PC-9 (cell line): ENCODE results near the gene ADAMTS16. TPM values are rescaled to one million over a fixed set of nuclear protein-coding genes. Genes with fewer than 3 reads are reported as not detected.

Experiments
- BruUV-seq: library from RNA; stranded (reverse); fragments of 400-500 nt; replicated peaks from 2 replicates; lab custom pipeline; 2021; lab: Mats Ljungman, UMichigan
- CTCF ChIA-PET: fragments of 300-600 bp; sonication (Branson Sonifier 250); formaldehyde crosslinking; loops from one replicate; lab custom pipeline; 2022; ENCODE audit warnings: antibody characterized with exemption; lab: Charles Lee
- POLR2A ChIA-PET: fragments of 300-600 bp; sonication (Branson Sonifier 250); formaldehyde crosslinking; loops from one replicate; lab custom pipeline; 2022; ENCODE audit warnings: antibody characterized with exemption; ENCODE audit not compliant: unreplicated experiment; lab: Charles Lee
- DNase-seq, 2 experiments: peaks; one replicate each; pipeline versions ENCODE4 v3.0.0 to v3.0.0-alpha.2; 2015 to 2022; ENCODE audit warnings: mixed read lengths in 1 of 2
- H2AFZ ChIP-seq: fragments of 200-600 bp; sonication (generic); 2 replicates; pipeline ENCODE4 v1.8.1; 2017; ENCODE audit warnings: antibody characterized with exemption
- H3F3A ChIP-seq: fragments of 200-600 bp; sonication (generic); 2 replicates; pipeline ENCODE4 v1.8.1; 2017; ENCODE audit warnings: antibody characterized with exemption, mild to moderate bottlenecking, low read depth; ENCODE audit not compliant: insufficient read depth
- H3K27ac ChIP-seq: fragments of 200-600 bp; sonication (generic); 2 replicates; pipeline ENCODE4 v1.6.1; 2016; ENCODE audit warnings: mixed run types
- H3K27me3 ChIP-seq: fragments of 200-600 bp; sonication (generic); 2 replicates; pipeline ENCODE4 v1.6.1; 2016; ENCODE audit warnings: low read depth, mixed run types; ENCODE audit not compliant: insufficient read depth
- H3K36me3 ChIP-seq: fragments of 200-600 bp; sonication (generic); 2 replicates; pipeline ENCODE4 v1.6.1; 2016; ENCODE audit warnings: low read depth, mixed run types
- H3K4me1 ChIP-seq: fragments of 200-600 bp; sonication (generic); replicated peaks from 2 replicates; pipeline ENCODE4 v1.6.1; 2016; ENCODE audit warnings: mixed run types; ENCODE audit not compliant: insufficient read depth
- H3K4me2 ChIP-seq: fragments of 200-600 bp; sonication (generic); 2 replicates; pipeline ENCODE4 v1.6.1; 2017; ENCODE audit warnings: mixed run types
- H3K4me3 ChIP-seq: fragments of 200-600 bp; sonication (generic); 2 replicates; pipeline ENCODE4 v1.6.1; 2016; ENCODE audit warnings: mixed run types
- H3K79me2 ChIP-seq: fragments of 200-600 bp; sonication (generic); 2 replicates; pipeline ENCODE4 v1.6.1; 2017; ENCODE audit warnings: low read depth, mixed run types
- H3K9me2 ChIP-seq: fragments of 200-600 bp; sonication (generic); 2 replicates; pipeline ENCODE4 v1.8.1; 2017; ENCODE audit warnings: mild to moderate bottlenecking; ENCODE audit not compliant: insufficient read depth
- H3K9me3 ChIP-seq: fragments of 200-600 bp; sonication (generic); 2 replicates; pipeline ENCODE4 v1.8.1; 2016; ENCODE audit warnings: low read depth; ENCODE audit not compliant: insufficient read depth
- H4K20me1 ChIP-seq: fragments of 200-600 bp; sonication (generic); 2 replicates; pipeline ENCODE4 v1.8.1; 2017; ENCODE audit not compliant: insufficient read depth
- CTCF ChIP-seq: fragments of 200-600 bp; sonication (generic); conservative IDR thresholded peaks from 2 replicates; pipeline ENCODE4 v1.6.1; 2017; ENCODE audit warnings: mixed run types, antibody characterized with exemption, mild to moderate bottlenecking, moderate library complexity
- EZH2 ChIP-seq: fragments of 200-600 bp; sonication (generic); IDR thresholded peaks from 2 replicates; pipeline ENCODE4 v1.8.0; 2017; ENCODE audit warnings: antibody characterized with exemption, low read depth
- intact Hi-C: fragments of 100-400 bp; cut with micrococcal nuclease; formaldehyde crosslinking; loops from one replicate; pipeline ENCODE4 v1.10.0; 2022; ENCODE audit not compliant: unreplicated experiment
- total RNA-seq: library from RNA; stranded (reverse); gene quantifications from 2 replicates; pipeline ENCODE4 v1.2.3, GENCODE V29; 2021

Gene ADAMTS16
- total RNA-seq, 1 experiment from 2014 or later = 26.4 TPM

- Histone ChIP-seq H3K79me2 (no peaks in the 10 kb centered on the region), H2AFZ (0 out of 2 replicates have a peak overlapping the region, but pooled peaks have one; percentile 7), H3K27ac (no peak overlapping the region), H3K4me2 (no peak overlapping the region), H3K9me3 (no peaks in the 10 kb centered on the region; the same call in 1 of the 2 replicates), H3K36me3 (no peaks in the 10 kb centered on the region), H3K27me3 (no peaks in the 10 kb centered on the region), H3F3A (no peaks in the 10 kb centered on the region), H3K9me2 (no peaks in the 10 kb centered on the region), H3K4me1 (peaks cover 12% of the 10 kb centered on the region), H4K20me1 (no peaks in the 10 kb centered on the region), H3K4me3 (no peak overlapping the region)
- ChIA-PET POLR2A (no interaction called here), CTCF (interaction anchor here (0.6 kb wide), 1 partner anchor 12 kb away, joined by 6 read pairs; no protein-coding TSS in a partner anchor)
- TF ChIP-seq CTCF (no peak), EZH2 (no peak)
- no TSS peak for BruUV-seq
- intact Hi-C loops = loop anchor here (10.0 kb wide), 1 partner anchor 184 kb away; no protein-coding TSS in a partner anchor
- DNase-seq = no peak
Observed at GRCh38 chr5:5128766-5129165, 11.4 kb upstream of the ADAMTS16 start.

GRCh38 chr5:5132234-5132633, 7.9 kb upstream of the ADAMTS16 start:
- Histone ChIP-seq H3K36me3 (no peaks in the 10 kb centered on the region), H3K4me1 (peaks cover 21% of the 10 kb centered on the region), H3K9me3 (no peaks in the 10 kb centered on the region), H3K4me2 (no peak overlapping the region), H3K9me2 (no peaks in the 10 kb centered on the region), H4K20me1 (no peaks in the 10 kb centered on the region), H3K27ac (no peak overlapping the region), H3K4me3 (no peak overlapping the region), H3K79me2 (no peaks in the 10 kb centered on the region), H2AFZ (no peak overlapping the region), H3F3A (peaks cover 9% of the 10 kb centered on the region; the same call in 1 of the 2 replicates), H3K27me3 (no peaks in the 10 kb centered on the region)
- BruUV-seq = no TSS peak
- no peak for DNase-seq
- intact Hi-C loops = no loop called here
- CTCF ChIA-PET = no interaction called here
- TF ChIP-seq CTCF (no peak), EZH2 (no peak)
- POLR2A ChIA-PET = no interaction called here

- no peaks in the 10 kb centered on the region for H4K20me1 ChIP-seq
- H3K27me3 ChIP-seq = no peaks in the 10 kb centered on the region
- BruUV-seq = no TSS peak
- TF ChIP-seq CTCF (no peak), EZH2 (no peak)
- no peaks in the 10 kb centered on the region for H3K9me3 ChIP-seq
- peaks cover 9% of the 10 kb centered on the region; the same call in 1 of the 2 replicates for H3F3A ChIP-seq
- H3K4me2 ChIP-seq = no peak overlapping the region
- intact Hi-C loops = no loop called here
- H3K4me1 ChIP-seq = peaks cover 21% of the 10 kb centered on the region
- no peak overlapping the region for H3K27ac ChIP-seq
- no peaks in the 10 kb centered on the region for H3K9me2 ChIP-seq
- no peak for DNase-seq
- H3K79me2 ChIP-seq = no peaks in the 10 kb centered on the region
- ChIA-PET POLR2A (no interaction called here), CTCF (no interaction called here)
- no peak overlapping the region for H3K4me3 ChIP-seq
- no peak overlapping the region for H2AFZ ChIP-seq
- no peaks in the 10 kb centered on the region for H3K36me3 ChIP-seq
Observed at GRCh38 chr5:5132693-5133295, 7.3 kb upstream of the ADAMTS16 start.
